GM12874 (cell line): ENCODE measurements around the gene TRPC6.

Source experiments
- TF ChIP-seq, protein P1 (sequence below): IDR thresholded peaks from 2 replicates; pipeline ENCODE4 v1.5.1; 2011; ENCODE audit warnings: low read depth, mild to moderate bottlenecking, control low read depth, low read length, moderate library complexity; ENCODE audit not compliant: insufficient read depth

Gene TRPC6

DNA sequence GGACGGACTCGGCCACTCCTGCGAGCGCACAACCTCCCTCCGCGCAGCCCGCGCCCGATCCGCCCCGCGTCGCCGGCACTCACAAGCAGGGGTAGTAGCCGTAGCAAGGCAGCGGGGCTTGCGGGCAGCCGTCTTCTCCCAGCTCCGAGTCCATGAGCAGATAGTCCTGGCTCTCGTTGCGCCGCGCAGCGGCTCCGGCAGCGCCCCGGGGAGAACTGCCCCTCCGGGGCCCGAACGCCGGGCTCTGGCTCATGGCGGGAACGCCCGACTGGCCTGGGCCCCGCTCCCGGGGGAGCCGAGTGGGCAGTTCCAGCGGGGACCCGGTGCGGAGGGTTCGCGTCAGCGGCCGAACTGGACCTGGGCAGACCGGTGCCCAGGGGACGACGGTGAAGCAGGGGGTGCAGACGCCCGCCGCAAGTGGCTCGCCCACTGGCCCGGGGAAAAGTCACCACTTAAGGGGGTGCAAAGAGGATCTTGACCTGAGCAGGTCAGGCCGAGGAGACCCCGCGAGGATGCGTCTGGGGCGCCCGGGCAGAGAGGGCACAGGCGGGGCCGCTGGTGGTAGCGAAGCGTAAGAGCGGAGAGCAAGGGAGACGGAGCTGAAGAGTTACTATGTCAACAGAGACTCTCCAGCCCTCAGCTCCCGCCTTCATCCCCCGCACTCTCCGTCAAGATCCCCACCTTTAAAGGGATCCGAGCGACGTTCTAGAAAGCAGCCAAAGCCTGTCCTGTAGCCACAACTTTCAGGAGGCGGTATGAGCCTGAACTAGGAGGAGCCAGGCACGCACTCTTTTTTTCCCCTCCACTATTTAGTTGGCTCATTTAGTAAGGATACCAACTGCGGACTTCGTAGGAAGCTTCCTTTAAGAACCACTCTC is at the start of gene TRPC6:
TRPC6 (minus strand) TSS at position 757 of the 878 bp plus-strand sequence; CDS start at position 253, 504 bp downstream.
- TF ChIP-seq, protein P1, sequence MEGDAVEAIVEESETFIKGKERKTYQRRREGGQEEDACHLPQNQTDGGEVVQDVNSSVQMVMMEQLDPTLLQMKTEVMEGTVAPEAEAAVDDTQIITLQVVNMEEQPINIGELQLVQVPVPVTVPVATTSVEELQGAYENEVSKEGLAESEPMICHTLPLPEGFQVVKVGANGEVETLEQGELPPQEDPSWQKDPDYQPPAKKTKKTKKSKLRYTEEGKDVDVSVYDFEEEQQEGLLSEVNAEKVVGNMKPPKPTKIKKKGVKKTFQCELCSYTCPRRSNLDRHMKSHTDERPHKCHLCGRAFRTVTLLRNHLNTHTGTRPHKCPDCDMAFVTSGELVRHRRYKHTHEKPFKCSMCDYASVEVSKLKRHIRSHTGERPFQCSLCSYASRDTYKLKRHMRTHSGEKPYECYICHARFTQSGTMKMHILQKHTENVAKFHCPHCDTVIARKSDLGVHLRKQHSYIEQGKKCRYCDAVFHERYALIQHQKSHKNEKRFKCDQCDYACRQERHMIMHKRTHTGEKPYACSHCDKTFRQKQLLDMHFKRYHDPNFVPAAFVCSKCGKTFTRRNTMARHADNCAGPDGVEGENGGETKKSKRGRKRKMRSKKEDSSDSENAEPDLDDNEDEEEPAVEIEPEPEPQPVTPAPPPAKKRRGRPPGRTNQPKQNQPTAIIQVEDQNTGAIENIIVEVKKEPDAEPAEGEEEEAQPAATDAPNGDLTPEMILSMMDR = no peak

DNA sequence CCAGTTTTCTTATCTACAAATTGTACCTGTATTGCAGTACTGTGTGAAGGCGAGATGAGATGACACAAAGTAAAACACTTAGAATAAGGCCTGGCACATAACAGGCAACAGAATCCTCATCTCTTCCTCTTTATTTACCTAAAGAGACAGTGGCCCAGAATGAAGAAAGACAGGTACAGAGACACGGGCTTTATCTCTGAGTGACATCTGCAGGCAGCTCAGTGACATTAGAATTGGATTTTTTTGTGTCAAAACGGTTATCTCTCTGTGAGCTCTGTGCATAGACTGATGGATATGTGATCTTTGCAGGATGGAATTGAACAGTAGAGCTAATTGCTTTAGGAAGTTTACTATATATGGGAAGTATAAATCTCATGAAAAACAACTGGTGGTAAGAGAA is 36.2 kb upstream of the TRPC6 start:
- TF ChIP-seq, protein P1 = no peak

DNA sequence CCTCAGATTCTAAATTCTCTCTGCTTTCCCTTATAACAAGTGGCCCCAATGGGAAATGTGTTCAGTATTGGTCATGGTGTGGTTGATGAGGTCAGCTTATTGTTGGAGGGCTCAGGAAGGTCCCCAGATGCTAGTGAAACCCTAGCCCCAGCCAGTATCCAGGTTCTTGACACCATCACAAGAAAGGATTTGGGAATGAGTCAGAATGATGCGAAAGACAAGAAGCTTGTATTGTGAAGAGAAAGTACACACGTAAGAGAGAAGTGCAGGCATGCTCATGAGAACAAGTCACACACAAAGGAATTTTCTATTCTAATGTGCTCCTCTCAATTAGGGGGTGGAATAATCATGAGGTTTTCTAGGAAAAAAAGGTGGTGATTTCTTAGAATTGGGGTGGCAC is 34.9 kb upstream of the TRPC6 start:
- TF ChIP-seq, protein P1 = no peak

DNA sequence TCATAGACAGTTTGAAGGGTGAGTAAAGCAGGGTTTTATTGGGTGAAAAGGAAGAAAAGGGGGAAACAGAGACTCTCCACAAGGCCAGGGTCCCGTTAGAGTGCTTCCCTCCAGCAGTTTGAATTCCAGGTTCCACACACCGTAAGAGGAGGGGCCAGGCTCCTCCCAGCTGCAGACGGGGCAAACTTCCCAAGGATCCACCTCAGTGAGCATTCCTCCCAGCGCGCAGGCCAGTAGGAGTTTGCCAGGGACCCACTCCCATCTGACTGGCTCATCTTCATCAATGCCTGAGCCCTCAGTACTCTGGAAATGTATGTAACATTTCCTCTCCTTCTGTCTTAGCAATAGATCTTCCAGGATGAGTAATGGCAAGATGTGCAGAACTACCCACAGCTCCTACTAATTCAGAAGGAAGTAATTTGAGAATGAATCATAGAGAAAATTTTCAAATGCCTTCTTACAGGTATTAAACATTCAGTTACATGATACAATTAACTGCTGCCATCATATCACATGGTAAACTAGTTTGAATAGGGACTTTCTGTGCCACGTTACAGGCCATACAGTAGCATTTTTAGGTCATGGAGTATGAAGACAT is 34.0 kb upstream of the TRPC6 start:
- TF ChIP-seq, protein P1 = no peak

DNA sequence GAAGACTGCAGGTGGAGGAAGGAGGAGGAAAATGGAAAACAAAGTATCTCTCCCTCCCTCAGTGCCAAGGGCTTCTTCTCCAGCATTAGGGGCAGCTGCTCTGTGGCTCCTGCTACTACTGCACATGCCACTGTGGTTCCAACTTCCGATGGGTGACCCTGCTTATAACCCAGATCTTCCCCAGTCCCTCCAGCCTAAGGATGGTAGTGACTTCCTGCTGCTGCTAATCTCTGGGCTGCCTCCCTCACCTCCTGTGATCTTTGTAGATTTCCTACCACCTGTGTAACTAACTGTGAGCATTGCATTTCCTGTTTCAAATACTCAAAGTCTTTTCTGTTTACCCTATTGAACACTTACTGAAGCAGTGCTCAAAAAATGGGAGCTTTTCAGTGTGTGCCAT is 28.7 kb upstream of the TRPC6 start:
- TF ChIP-seq, protein P1 = no peak

DNA sequence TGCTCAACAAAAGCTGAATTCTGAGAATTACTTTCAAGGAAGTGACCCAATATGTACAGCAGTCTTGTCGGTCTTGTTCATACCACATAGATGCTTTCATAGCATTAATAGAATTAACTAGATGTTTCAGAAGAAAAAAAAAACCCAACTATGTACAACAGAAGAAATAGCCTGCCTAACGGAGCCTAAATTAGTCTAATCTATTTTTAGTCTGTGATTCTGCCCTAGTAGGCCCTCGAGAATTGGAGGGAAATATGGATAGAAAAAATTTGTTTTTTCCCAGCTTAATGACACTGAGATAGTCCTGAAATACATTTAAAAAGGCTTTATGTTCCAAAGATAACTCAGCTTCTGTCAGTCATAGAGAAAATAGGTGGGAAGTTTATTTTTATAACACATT is 17.1 kb upstream of the TRPC6 start:
- TF ChIP-seq, protein P1 = no peak

DNA sequence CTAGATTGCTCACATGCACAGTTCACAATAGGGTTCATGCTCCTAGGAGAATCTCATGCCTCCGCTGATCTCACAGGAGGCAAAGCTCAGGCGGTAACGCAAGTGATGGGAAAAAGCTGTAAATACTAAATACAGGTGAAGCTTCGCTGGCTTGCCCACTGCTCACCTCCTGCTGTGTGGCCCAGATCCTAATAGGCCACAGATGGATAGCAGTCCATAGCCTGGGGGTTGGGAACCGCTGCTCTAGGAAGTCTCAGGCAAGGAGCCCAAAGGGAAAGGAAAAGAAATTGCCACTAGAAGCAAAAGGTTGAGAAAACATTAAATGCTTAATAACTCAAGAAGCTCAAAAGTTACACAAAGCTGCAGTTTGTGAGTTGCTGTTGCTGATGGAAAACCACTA is 3.2 kb upstream of the TRPC6 start:
- TF ChIP-seq, protein P1 = no peak
